NAMALWA (cell line): Measurements from ENCODE around the gene SLC2A6.
A peak's percentile ranks its signal among the peaks of the same experiment; 100 is the strongest.

ENCODE experiments used
- DNase-seq: peaks from one replicate; pipeline ENCODE4 v3.0.0-alpha.2; 2015; ENCODE audit warnings: low spot score

The SLC2A6 gene

DNA sequence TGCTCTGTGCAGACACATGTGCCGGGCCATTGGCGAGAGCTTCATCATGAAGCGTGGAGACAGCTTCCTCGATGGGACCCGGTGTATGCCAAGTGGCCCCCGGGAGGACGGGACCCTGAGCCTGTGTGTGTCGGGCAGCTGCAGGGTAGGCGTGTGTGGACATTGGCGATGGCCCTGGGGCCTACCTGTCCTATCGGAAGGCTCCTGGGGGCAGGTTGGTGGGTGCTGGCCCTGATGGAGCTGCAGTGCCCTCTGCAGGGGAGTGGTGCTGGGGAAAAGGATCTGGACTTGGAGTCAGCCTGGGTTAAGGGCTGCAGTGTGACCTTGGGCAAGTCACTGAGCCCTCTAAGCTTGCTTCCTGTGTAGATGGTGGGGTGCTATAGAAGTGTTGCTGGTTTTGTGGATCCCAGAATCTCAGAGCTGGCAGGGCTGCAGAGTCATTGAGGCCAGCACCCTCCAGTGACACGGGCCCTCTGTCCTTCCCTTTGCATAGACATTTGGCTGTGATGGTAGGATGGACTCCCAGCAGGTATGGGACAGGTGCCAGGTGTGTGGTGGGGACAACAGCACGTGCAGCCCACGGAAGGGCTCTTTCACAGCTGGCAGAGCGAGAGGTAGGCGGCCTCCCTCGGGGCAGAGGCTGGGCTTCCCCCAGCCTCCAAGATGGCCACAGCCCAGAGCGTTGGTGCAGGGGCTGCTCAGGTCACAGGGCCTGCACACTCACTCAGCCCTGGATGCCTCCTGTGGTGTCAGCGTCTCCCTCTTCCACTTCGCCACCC lies 41.0 kb downstream of the SLC2A6 start:
- peak; percentile 48 for DNase-seq

DNA sequence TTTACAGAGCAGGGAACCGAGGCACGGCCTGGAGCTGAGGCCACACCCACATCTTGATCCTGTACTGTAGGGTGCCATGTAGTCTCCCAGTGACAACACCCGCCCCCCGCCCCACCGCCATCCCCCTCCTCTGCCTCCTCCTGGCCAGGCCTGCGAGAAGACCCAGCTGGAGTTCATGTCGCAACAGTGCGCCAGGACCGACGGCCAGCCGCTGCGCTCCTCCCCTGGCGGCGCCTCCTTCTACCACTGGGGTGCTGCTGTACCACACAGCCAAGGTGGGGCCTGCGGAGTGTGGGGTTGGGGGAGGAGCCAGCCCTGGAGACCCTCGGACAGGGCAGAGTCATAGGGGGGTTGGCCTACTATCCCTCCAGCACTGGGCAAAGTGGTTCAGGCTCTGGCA lies 42.2 kb downstream of the SLC2A6 start:
- no peak for DNase-seq

DNA sequence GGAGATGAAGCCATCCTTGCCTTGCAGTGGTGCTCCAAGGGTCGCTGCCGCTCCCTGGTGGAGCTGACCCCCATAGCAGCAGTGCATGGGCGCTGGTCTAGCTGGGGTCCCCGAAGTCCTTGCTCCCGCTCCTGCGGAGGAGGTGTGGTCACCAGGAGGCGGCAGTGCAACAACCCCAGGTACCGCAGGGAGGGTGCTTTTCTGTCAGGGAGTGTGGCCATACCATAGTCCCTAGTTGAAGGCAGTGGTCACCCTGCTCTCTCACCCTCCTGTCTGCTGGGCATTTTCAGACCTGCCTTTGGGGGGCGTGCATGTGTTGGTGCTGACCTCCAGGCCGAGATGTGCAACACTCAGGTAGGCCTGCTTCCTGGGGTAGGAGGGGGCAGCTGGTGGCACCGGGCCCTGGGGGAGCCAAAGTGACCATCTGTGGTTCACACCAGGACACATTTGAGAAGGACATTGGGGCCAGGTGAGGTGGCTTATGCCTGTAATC lies 45.5 kb downstream of the SLC2A6 start:
- no peak for DNase-seq

DNA sequence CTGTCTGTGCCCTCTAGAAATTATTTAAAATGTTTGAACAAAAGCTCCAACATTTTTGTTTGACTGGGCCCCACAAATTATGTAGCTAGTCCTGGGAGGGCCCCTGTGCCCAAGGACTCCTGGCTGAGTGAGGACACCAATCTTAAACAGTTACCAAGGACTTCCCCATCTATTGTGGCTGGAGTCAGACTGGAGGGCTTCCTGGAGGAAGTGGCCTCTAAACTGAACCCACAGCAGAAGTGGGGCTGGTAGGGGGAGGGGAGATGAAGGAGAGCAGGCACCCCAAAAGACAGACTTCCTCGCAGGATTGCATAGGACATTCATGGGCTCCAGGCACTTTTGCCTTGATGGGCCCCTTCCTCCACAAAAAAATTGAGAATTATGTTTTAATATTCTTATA lies 48.7 kb downstream of the SLC2A6 start:
- DNase-seq = no peak

DNA sequence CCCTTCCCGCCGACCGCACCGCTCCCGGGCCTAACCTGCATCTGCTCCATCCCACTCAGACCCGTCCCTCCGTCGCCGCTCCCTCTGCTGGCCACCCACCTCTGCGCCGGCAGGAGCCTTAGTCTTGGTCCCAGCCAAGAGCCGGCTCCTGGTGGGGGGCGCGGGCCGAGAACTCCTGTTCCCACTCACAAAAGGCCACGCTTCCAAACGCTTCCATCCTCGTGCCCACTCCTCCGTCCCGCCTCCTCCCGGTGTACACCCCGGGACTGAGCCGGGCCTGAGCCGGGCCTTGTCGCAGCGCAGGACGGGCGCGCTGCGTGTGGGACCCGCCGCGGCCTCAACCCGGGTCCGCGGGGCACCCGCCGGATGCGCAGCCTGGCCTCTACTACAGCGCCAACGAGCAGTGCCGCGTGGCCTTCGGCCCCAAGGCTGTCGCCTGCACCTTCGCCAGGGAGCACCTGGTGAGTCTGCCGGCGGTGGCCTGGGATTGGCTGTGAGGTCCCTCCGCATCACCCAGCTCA lies 49.2 kb downstream of the SLC2A6 start:
- DNase-seq = no peak

DNA sequence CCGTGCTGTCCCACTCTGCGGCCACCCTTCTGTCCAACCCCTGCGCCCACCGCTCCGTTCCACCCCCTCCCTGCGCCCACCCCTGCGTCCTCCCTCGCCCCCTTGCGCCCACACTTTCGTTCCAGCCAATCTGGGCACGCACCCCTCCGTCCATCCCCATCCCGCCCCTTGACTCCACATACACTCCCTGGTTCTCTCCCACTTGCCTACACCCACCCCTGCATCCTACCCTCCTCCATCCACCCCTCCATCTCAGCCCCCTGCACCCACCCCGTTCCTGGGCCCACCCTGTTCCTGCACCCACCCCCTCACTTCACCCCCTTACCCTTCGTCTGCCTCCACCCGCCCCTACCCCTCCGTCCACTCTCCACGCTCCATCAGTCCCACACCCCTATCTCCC lies 49.7 kb downstream of the SLC2A6 start:
- no peak for DNase-seq

DNA sequence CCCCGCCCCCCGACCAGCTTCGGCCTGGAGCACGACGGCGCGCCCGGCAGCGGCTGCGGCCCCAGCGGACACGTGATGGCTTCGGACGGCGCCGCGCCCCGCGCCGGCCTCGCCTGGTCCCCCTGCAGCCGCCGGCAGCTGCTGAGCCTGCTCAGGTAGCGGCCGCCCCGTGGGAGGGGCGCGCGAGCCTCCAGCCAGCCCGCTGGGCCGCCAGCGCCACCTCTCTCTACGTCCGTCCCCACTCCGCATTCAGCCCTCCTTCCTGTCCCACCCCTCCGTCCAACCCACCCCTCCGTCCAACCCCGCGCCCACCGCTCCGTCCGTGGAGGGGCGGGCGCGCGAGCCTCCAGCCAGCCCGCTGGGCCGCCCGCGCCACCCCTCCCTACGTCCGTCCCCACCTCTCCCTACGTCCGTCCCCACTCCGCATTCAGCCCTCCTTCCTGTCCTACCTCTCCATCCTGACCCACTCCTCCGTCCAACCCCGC lies 50.2 kb downstream of the SLC2A6 start:
- DNase-seq = no peak

DNA sequence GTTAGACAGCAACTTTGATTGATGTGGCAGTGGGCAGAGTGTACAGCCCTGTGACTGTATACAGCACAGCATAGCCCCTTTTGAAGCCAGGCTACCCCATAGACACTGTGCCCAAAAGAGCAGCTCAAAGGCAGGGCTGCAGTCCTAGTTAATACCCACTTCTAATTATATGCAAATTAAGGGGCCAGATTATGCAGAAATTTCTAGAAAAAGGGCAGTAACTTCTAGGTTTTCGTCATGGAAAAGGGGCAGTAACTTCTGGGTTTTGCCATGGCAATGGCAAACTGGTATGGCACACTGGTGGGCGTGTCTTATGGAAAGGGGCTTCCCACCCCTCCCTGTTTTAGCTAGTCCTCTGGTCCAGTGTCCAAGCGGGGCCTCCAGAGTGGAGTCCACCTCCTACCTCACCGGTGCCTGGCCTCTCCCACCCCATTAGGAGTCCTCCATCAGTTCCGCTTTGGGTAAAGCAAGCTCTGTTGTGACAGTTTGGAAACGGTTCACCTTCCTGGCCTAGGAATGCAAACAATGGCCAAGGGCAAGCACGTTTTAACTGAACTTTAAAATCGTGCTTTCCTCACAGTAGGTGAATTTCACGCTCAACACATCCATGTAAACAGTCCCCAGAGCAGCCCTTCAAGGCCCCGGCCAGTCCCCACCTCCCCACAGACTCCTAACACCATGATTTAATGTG lies 51.1 kb downstream of the SLC2A6 start:
- DNase-seq = no peak

DNA sequence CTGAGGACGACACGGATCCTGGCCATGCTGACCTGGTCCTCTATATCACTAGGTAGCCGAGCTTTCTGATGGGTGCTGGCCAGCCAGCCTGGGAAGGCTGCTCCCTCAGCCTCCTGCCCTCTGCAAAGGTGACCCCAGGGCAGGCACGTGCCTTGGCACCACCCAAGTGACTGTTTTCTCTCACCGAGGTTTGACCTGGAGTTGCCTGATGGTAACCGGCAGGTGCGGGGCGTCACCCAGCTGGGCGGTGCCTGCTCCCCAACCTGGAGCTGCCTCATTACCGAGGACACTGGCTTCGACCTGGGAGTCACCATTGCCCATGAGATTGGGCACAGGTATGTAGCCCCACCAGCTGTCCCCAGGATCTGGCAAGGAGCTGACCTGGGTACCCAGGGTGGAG lies 52.9 kb downstream of the SLC2A6 start:
- DNase-seq = no peak

DNA sequence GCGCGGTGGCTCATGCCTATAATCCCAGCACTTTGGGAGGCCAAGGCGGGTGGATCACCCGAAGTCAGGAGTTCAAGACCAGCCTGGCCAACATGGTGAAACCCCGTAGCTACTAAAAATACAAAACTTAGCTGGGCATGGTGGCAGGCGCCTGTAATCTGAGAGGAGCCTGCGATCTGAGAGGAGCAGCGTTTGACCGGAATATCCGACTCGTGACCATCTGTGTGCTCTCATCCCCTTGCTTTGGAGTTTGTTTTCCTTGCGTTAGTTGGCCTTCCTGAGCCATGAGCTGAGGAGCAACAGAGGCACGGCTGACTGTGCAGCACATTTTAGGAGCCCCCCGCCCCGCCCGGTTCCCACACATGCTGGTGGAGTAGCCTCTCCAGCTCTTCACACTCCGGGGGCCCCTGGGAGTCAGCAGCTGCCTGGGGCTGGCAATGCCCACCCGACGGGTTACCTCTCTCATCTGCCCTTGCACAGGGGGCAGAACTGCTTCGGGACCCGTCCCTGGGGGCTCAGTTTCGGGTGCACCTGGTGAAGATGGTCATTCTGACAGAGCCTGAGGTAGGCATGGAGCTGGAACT lies 53.8 kb downstream of the SLC2A6 start:
- no peak for DNase-seq

DNA sequence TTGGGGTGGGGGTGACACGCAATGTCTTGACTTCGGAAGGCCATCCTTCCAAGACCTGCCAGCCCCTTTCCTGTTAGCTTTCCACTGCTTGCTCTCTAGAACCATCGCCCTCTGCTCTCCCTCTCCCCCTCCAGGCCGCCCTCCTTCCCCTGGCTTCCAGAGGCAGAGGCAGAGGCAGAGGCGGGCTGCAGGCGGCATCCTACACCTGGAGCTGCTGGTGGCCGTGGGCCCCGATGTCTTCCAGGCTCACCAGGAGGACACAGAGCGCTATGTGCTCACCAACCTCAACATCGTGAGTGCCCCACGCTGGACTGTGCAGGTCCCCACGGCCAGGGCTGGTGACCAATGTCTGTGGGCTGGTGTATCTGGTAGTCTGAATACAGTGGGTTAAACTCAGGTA lies 54.7 kb downstream of the SLC2A6 start:
- no peak for DNase-seq

DNA sequence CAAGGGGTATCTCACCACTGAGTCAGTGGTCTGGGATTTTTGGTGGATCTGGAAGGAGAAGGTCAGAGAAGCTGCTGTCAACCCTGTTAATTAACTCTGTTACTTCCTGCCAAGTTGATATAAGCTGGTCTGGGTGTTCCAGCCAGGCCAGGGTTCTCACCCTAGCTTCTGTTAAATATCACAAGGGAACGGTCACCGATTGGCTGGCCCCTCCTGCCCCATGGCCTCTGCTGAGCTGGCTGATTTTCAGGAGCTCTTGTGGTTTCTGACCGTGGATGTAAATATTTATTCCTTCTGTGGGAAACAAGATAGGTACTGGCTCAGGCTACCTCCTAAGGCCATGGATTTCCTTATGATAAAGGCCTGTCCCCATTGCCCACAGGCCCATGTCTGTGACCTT lies 55.7 kb downstream of the SLC2A6 start:
- DNase-seq = no peak

DNA sequence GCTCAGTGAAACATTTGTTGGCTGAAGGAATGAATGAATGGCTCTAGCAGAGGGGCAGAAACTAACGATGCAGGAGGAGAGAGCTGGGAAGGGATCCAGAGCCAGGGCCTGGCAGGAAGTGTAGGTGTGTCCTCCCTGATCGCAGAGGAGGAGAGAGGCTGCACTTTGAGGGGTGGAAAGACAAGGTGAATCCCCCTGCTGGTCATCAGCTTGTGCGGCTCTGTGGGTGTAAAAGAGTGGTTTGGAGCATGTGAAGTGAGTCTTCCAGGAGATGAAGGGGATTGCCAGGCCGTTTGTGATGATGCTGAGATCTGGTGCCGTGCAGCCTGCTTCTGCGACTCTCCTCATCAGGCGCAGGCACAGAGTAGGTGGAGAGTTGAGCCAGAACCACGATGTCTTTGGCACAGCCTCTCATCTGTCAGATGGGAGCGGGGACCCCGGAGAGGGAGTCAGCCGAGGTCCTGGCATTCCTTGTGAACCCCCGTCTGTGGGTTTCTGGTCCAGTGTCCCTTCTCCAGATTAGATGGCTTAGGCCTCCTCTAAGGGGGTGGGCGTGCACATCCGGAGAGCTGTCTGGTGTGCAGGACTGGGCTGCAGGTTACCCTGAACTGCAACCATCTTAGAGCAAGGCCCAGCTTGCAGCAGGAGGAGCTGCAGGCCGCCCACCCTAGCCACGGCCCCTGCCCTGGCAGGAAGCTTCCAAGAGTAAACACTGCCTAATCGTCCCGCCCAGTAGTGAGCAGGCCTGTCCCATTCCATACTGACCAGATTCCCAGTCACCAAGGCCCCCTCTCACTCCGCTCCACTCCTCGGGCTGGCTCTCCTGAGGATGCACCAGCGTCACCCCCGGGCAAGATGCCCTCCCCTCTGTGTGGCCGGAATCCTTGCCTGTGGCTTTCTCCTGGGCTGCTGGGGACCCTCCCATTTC lies 57.0 kb downstream of the SLC2A6 start, which contains the start of gene ADAMTS13:
Gene ADAMTS13, plus strand, starts transcription at position 753 of the 928 bp plus-strand sequence. Its CDS starts 77 bp downstream, at position 830.
- peak; percentile 61 for DNase-seq
